OCI-LY1 (cell line): ENCODE results near the gene TLL2.

Experiments
- H2AFZ ChIP-seq: fragments of 200-600 bp; sonication (generic), shearing (Covaris generic); 2 replicates; pipeline ENCODE4 v1.6.0; 2014; ENCODE audit warnings: antibody characterized with exemption, mild to moderate bottlenecking, low read length
- H3F3A ChIP-seq: fragments of 200-600 bp; sonication (generic), shearing (Covaris generic); 2 replicates; pipeline ENCODE4 v1.6.0; 2014; ENCODE audit warnings: mild to moderate bottlenecking, antibody characterized with exemption, low read length, moderate library complexity; ENCODE audit not compliant: insufficient read depth
- H3K27ac ChIP-seq: fragments of 200-600 bp; sonication (generic); 2 replicates; pipeline ENCODE4 v1.5.1; 2014; ENCODE audit warnings: low read length, mixed run types, mild to moderate bottlenecking, low read depth; ENCODE audit not compliant: poor library complexity, severe bottlenecking
- H3K27me3 ChIP-seq: fragments of 200-600 bp; sonication (generic); 2 replicates; pipeline ENCODE4 v1.6.0; 2014; ENCODE audit warnings: antibody characterized with exemption, mild to moderate bottlenecking, low read length, moderate library complexity; ENCODE audit not compliant: insufficient read depth
- H3K36me3 ChIP-seq: fragments of 200-600 bp; sonication (generic); 2 replicates; pipeline ENCODE4 v1.6.1; 2014; ENCODE audit warnings: mild to moderate bottlenecking, antibody characterized with exemption, low read length, moderate library complexity, mixed read lengths; ENCODE audit not compliant: insufficient read depth
- H3K4me1 ChIP-seq: fragments of 200-600 bp; sonication (generic); 2 replicates; pipeline ENCODE4 v1.5.1; 2014; ENCODE audit warnings: mild to moderate bottlenecking, low read length, moderate library complexity; ENCODE audit not compliant: insufficient read depth, severe bottlenecking
- H3K4me2 ChIP-seq: fragments of 200-600 bp; sonication (generic), shearing (Covaris generic); 2 replicates; pipeline ENCODE4 v1.6.1; 2014; ENCODE audit warnings: low read length
- H3K4me3 ChIP-seq: fragments of 200-600 bp; sonication (generic); 2 replicates; pipeline ENCODE4 v1.5.1; 2014; ENCODE audit warnings: low read length, low read depth, mild to moderate bottlenecking, mixed read lengths; ENCODE audit not compliant: poor library complexity, severe bottlenecking
- H3K79me2 ChIP-seq: fragments of 200-600 bp; shearing (Covaris generic); 2 replicates; pipeline ENCODE4 v1.6.1; 2016; ENCODE audit warnings: mixed run types, low read length, mixed read lengths; ENCODE audit not compliant: insufficient read depth
- H3K9ac ChIP-seq: fragments of 200-600 bp; sonication (generic), shearing (Covaris generic); 2 replicates; pipeline ENCODE4 v1.6.1; 2014; ENCODE audit warnings: mild to moderate bottlenecking, low read length, mixed read lengths
- H3K9me2 ChIP-seq: fragments of 200-600 bp; sonication (generic), shearing (Covaris generic); 2 replicates; pipeline ENCODE4 v1.6.1; 2014; ENCODE audit warnings: low read depth, mild to moderate bottlenecking, low read length, mixed read lengths
- H3K9me3 ChIP-seq: fragments of 200-600 bp; shearing (Covaris generic); 2 replicates; pipeline ENCODE4 v1.6.1; 2014; ENCODE audit warnings: low read length, mixed read lengths
- H4K20me1 ChIP-seq: fragments of 200-600 bp; sonication (generic), shearing (Covaris generic); 2 replicates; pipeline ENCODE4 v1.6.0; 2016; ENCODE audit warnings: mild to moderate bottlenecking, low read length; ENCODE audit not compliant: insufficient read depth
- CTCF ChIP-seq: fragments of 200-600 bp; sonication (generic), shearing (Covaris generic); IDR thresholded peaks from 2 replicates; pipeline ENCODE4 v1.5.1; 2017; ENCODE audit warnings: mild to moderate bottlenecking, antibody characterized with exemption, low read length, moderate library complexity, mixed read lengths
- EZH2 ChIP-seq: fragments of 200-600 bp; sonication (generic), shearing (Covaris generic); IDR thresholded peaks from 2 replicates; pipeline ENCODE4 v1.8.0; 2017; ENCODE audit warnings: borderline replicate concordance, mixed run types, mild to moderate bottlenecking, antibody characterized with exemption, low read length, moderate library complexity, mixed read lengths

Gene TLL2

GRCh38 chr10:96448021-96448457, 65.7 kb downstream of the TLL2 start:
- TF ChIP-seq CTCF, result no peak
- no peak for TF ChIP-seq EZH2
- Histone ChIP-seq H3F3A (no peaks in the 10 kb centered on the region), H3K27ac (no peak overlapping the region), H3K9me2 (no peaks in the 10 kb centered on the region), H3K4me1 (no peaks in the 10 kb centered on the region), H3K9me3 (no peaks in the 10 kb centered on the region), H2AFZ (no peak overlapping the region), H3K79me2 (no peaks in the 10 kb centered on the region), H4K20me1 (no peaks in the 10 kb centered on the region), H3K9ac (no peak overlapping the region), H3K4me3 (no peak overlapping the region), H3K4me2 (no peak overlapping the region), H3K27me3 (no peaks in the 10 kb centered on the region), H3K36me3 (no peaks in the 10 kb centered on the region)

DNA sequence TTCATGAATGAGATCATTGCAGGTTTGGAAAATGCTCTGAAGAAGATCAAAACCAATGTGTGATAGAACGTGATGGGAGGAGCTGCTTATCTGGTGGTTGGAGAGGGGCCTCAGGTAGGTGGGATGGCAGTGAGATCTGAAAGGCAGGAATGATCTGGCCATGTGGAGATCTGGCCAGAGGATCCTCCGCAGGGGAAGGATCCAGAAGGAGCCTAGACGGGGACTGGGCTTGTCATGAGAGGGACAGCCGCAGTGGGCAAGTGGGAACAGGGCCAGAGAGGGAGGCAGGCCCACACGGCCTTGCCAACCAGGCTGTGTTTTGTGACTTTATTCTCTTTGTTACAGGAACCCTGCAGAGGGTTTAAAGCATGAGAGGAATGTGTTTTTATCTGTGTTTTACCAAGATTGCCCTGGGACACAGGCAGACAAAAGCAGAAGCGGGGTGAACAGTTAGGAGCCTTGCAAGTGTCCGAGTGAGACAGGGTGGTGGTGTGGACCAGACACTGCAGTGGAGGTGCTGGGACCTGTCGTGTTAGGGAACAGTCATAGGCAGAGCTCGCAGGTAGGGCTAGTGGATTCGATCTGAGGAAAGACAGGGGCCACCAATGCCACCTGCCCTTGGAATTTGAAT, 66.6 kb downstream of the TLL2 start:
- H3K9ac ChIP-seq, result no peak overlapping the region
- no peak overlapping the region for H2AFZ ChIP-seq
- H3K4me3 ChIP-seq, result no peak overlapping the region
- H3K79me2 ChIP-seq, result no peaks in the 10 kb centered on the region
- H3K27me3 ChIP-seq, result no peaks in the 10 kb centered on the region
- H4K20me1 ChIP-seq, result no peaks in the 10 kb centered on the region
- no peak for TF ChIP-seq EZH2
- no peak for TF ChIP-seq CTCF
- no peaks in the 10 kb centered on the region for H3K4me1 ChIP-seq
- no peaks in the 10 kb centered on the region for H3K36me3 ChIP-seq
- no peak overlapping the region for H3K27ac ChIP-seq
- no peaks in the 10 kb centered on the region for H3K9me3 ChIP-seq
- no peak overlapping the region for H3K4me2 ChIP-seq
- H3F3A ChIP-seq, result no peaks in the 10 kb centered on the region
- no peaks in the 10 kb centered on the region for H3K9me2 ChIP-seq

- H3K4me1 ChIP-seq, result no peaks in the 10 kb centered on the region
- H3K4me3 ChIP-seq, result no peak overlapping the region
- H2AFZ ChIP-seq, result no peak overlapping the region
- H3K36me3 ChIP-seq, result no peaks in the 10 kb centered on the region
- TF ChIP-seq EZH2, result no peak
- no peak for TF ChIP-seq CTCF
- no peaks in the 10 kb centered on the region for H3K9me3 ChIP-seq
- H3K79me2 ChIP-seq, result no peaks in the 10 kb centered on the region
- no peak overlapping the region for H3K9ac ChIP-seq
- H3K9me2 ChIP-seq, result no peaks in the 10 kb centered on the region
- H3F3A ChIP-seq, result no peaks in the 10 kb centered on the region
- H3K27ac ChIP-seq, result no peak overlapping the region
- no peaks in the 10 kb centered on the region for H4K20me1 ChIP-seq
- H3K4me2 ChIP-seq, result no peak overlapping the region
- no peaks in the 10 kb centered on the region for H3K27me3 ChIP-seq
Observed at GRCh38 chr10:96441987-96442643, 71.6 kb downstream of the TLL2 start.
